ENCODE data around the gene XIAP. TPM values are rescaled to one million over a fixed set of nuclear protein-coding genes. Genes with fewer than 3 reads are reported as not detected.

XIAP gene
- total and polyA plus RNA-seq, 9 of the 15 experiments (the other 6 are each of a cell fraction or from before 2014, with no cell fraction given), result 5.7 to 40.5 (median 19.8) TPM

DNA sequence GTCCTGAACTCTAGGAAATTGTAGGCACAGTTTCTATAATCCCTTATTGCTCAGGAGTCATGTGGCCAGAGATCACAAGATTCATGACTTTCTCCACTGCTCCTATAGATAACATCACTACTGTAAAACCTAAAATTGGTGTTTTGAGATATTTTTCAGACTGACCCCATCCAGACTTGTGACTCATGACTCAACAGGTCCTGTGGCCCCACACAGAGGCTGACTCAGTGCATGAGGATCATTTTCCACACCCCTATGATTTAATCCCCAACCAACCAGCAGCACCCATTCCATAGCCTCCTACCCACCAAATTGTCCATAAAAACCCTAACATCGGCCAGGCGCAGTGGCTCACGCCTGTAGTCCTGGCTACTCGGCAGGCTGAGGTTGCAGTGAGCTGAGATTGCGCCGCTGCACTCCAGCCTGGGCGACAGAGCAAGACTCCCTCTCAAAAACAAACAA is 13.2 kb upstream of the XIAP start:
- H3K9me1 ChIP-seq (ENCODE audit: control insufficient read depth, insufficient read depth, low read length), result no peaks in the 10 kb centered on the region
- in situ Hi-C loops (cut with MboI), result no loop called here
- no peaks in the 10 kb centered on the region for H3K9me3 ChIP-seq (replicated peaks; ENCODE audit: control insufficient read depth, insufficient read depth, low read depth, low read length)
- 42% methylated on average over 7 of the region's 7 CpGs for WGBS (ENCODE audit: insufficient coverage, low coverage, missing lambda C conversion rate)
- POLR2A ChIA-PET, result interaction anchor here (0.6 kb wide), 1 partner anchor 13 kb away, joined by 3 read pairs; the partner anchor contains the start of gene XIAP
- intact Hi-C loops (cut with micrococcal nuclease), result no loop called here
- no TSS peak for BruUV-seq (replicated peaks)
- DNase-seq (ENCODE audit: extremely low read depth in 1 of 4, low spot score in 3 of 4) (peak in 1 of 4 experiments; percentile 64), FAIRE-seq (no peak), ATAC-seq (peak; percentile 81)
- CTCF ChIA-PET (ENCODE audit: low intra/inter-chr PET ratio), result no interaction called here
- no peaks in the 10 kb centered on the region for H3K79me2 ChIP-seq (ENCODE audit: control insufficient read depth, insufficient read depth, low read length)
- no peaks in the 10 kb centered on the region for H4K20me1 ChIP-seq (replicated peaks; ENCODE audit: control insufficient read depth, insufficient read depth, low read length)
- H3K4me3 ChIP-seq, result no peak overlapping the region
- H3K27ac ChIP-seq (ENCODE audit: extremely low read depth, low read depth, low read length), result no peak overlapping the region; the same call in 2 of the 3 replicates
- H3K4me2 ChIP-seq (ENCODE audit: insufficient read depth, low read length), result no peak overlapping the region
- no peaks in the 10 kb centered on the region for H3K27me3 ChIP-seq (ENCODE audit: control insufficient read depth in 2 of 2, insufficient read depth in 2 of 2, low read length in 2 of 2)
- H2AFZ ChIP-seq (ENCODE audit: low read depth, low read length), result no peak overlapping the region
- H3K4me1 ChIP-seq (replicated peaks in 1 of 2; ENCODE audit: control insufficient read depth in 2 of 2, insufficient read depth in 2 of 2, low read length in 2 of 2), result peaks cover 4 to 10% of the 10 kb centered on the region in 2 experiments; a peak in 2 of 5 replicates
- H3K9ac ChIP-seq (ENCODE audit: insufficient read depth in 1 of 2, low read depth in 2 of 2, low read length in 2 of 2), result no peak overlapping the region
- H3K36me3 ChIP-seq (ENCODE audit: control insufficient read depth, insufficient read depth, low read length), result no peaks in the 10 kb centered on the region
- no peak for TF ChIP-seq ZNF197 (CRISPR knock-in tag; IDR thresholded peaks at IDR 0.05; ENCODE audit: low read depth)
- TF ChIP-seq ZBTB34 (CRISPR knock-in tag; IDR thresholded peaks at IDR 0.05), result no peak
- TF ChIP-seq ZNF277 (CRISPR knock-in tag; IDR thresholded peaks at IDR 0.05; ENCODE audit: borderline replicate concordance), result no peak
- TF ChIP-seq DLX4 (CRISPR knock-in tag; IDR thresholded peaks at IDR 0.05), result no peak
- peak in 1 of 2 experiments; percentile 19; a peak in 1 of 4 replicates for TF ChIP-seq FOXK2 (conservative IDR thresholded peaks at IDR 0.05 in 1 of 2, IDR thresholded peaks at IDR 0.05 in 1 of 2; ENCODE audit: low read depth in 2 of 2)
- TF ChIP-seq ZNF76 (CRISPR knock-in tag; IDR thresholded peaks at IDR 0.05; ENCODE audit: borderline replicate concordance), result no peak
- no peak for TF ChIP-seq NELFE (IDR thresholded peaks at IDR 0.05; ENCODE audit: insufficient read depth, insufficient read length)
- TF ChIP-seq NFXL1 (CRISPR knock-in tag; IDR thresholded peaks at IDR 0.05), result no peak
- no peak for TF ChIP-seq RBM22 (IDR thresholded peaks at IDR 0.05; ENCODE audit: low read depth, low read length, poor library complexity, severe bottlenecking)
- TF ChIP-seq USF2 (CRISPR knock-in tag; IDR thresholded peaks at IDR 0.05), result no peak
- TF ChIP-seq RERE (CRISPR knock-in tag; IDR thresholded peaks at IDR 0.05; ENCODE audit: borderline replicate concordance), result no peak
